AG09319 (cell line): ENCODE results near the gene SAMD1.

Experiments used
- DNase-seq: peaks from one replicate; pipeline ENCODE4 v3.0.0-alpha.2; 2010; ENCODE audit warnings: low read depth; ENCODE audit errors: extremely low read depth
- TF ChIP-seq, protein P1 (sequence below): IDR thresholded peaks from 2 replicates; pipeline ENCODE4 v1.5.1; 2011; ENCODE audit warnings: low read depth, mild to moderate bottlenecking, inconsistent platforms, low read length, moderate library complexity

The SAMD1 gene

GRCh38 chr19:14118165-14119051 lies 27.9 kb upstream of the SAMD1 start:
- TF ChIP-seq, protein P1, sequence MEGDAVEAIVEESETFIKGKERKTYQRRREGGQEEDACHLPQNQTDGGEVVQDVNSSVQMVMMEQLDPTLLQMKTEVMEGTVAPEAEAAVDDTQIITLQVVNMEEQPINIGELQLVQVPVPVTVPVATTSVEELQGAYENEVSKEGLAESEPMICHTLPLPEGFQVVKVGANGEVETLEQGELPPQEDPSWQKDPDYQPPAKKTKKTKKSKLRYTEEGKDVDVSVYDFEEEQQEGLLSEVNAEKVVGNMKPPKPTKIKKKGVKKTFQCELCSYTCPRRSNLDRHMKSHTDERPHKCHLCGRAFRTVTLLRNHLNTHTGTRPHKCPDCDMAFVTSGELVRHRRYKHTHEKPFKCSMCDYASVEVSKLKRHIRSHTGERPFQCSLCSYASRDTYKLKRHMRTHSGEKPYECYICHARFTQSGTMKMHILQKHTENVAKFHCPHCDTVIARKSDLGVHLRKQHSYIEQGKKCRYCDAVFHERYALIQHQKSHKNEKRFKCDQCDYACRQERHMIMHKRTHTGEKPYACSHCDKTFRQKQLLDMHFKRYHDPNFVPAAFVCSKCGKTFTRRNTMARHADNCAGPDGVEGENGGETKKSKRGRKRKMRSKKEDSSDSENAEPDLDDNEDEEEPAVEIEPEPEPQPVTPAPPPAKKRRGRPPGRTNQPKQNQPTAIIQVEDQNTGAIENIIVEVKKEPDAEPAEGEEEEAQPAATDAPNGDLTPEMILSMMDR = no peak
- peak; percentile 65 for DNase-seq

- TF ChIP-seq, protein P1 = no peak
- peak; percentile 98 for DNase-seq
Observed at GRCh38 chr19:14117668-14118164, 27.2 kb upstream of the SAMD1 start, which contains the start of gene PRKACA. Gene PRKACA, minus strand, starts transcription at chr19:14117762. Its CDS starts 215 bp downstream, at chr19:14117547.

- TF ChIP-seq, protein P1 = no peak
- DNase-seq = no peak
Observed at GRCh38 chr19:14116918-14117578, 26.5 kb upstream of the SAMD1 start.

- TF ChIP-seq, protein P1 = no peak
- DNase-seq = no peak
Observed at GRCh38 chr19:14116525-14116917, 26.0 kb upstream of the SAMD1 start.

GRCh38 chr19:14115756-14116155 lies 25.2 kb upstream of the SAMD1 start:
- DNase-seq = no peak
- TF ChIP-seq, protein P1 = no peak

- no peak for DNase-seq
- TF ChIP-seq, protein P1 = peak; percentile 38
Observed at GRCh38 chr19:14114854-14115253, 24.3 kb upstream of the SAMD1 start.

- TF ChIP-seq, protein P1 = no peak
Observed at GRCh38 chr19:14114439-14114838, 23.9 kb upstream of the SAMD1 start.

More at GRCh38 chr19:14114439-14114838, 23.9 kb upstream of the SAMD1 start:
- no peak for DNase-seq
